Kidney (tissue), 14 donors: ENCODE results near the gene CALR3. TPM values are rescaled to one million over a fixed set of nuclear protein-coding genes. Genes with fewer than 3 reads are reported as not detected.
"Not testable (repeated sequence)": the region's sequence is repeated elsewhere in the genome, so short reads cannot be mapped to it uniquely, and the experiment has no call there.

Experiments used
- DNase-seq, 5 donors: peaks; one replicate each; pipeline ENCODE4 v3.0.0-alpha.2; 2013 to 2020
- FAIRE-seq: peaks from 2 replicates; lab custom pipeline; 2012; peaks lifted over from hg19 to GRCh38; lab: Jason Lieb, UNC
- H3K27ac ChIP-seq, 2 donors: one replicate each; pipeline ENCODE4 v1.7.0; 2013; ENCODE audit warnings: low read depth in 2 of 2, low read length in 2 of 2, inconsistent platforms in 1 of 2
- H3K27me3 ChIP-seq: one replicate; pipeline ENCODE4 v1.7.1; 2013; ENCODE audit warnings: low read length, inconsistent platforms; ENCODE audit not compliant: control insufficient read depth, insufficient read depth
- H3K36me3 ChIP-seq, 3 donors: one replicate each; pipeline versions ENCODE4 v1.7.0 to v1.7.1; 2013; ENCODE audit warnings: low read length in 3 of 3, control low read depth in 1 of 3, inconsistent platforms in 1 of 3; ENCODE audit not compliant: insufficient read depth in 3 of 3, control insufficient read depth in 2 of 3
- H3K4me1 ChIP-seq, 3 donors: one replicate each; pipeline versions ENCODE4 v1.7.0 to v1.7.1; 2013; ENCODE audit warnings: low read length in 3 of 3, inconsistent platforms in 1 of 3, low read depth in 1 of 3; ENCODE audit not compliant: control insufficient read depth in 2 of 3, insufficient read depth in 2 of 3
- H3K4me3 ChIP-seq, 3 donors: one replicate each; pipeline versions ENCODE4 v1.7.0 to v1.8.1; 2013; ENCODE audit warnings: low read length in 3 of 3, control low read depth in 1 of 3, inconsistent platforms in 1 of 3
- H3K9ac ChIP-seq, 3 donors: one replicate each; pipeline versions ENCODE4 v1.7.0 to v1.7.1; 2013; ENCODE audit warnings: low read length in 3 of 3, control low read depth in 1 of 3, inconsistent platforms in 1 of 3
- H3K9me3 ChIP-seq, 3 donors: one replicate each; pipeline versions ENCODE4 v1.7.0 to v1.7.1; 2013; ENCODE audit warnings: low read length in 3 of 3, control low read depth in 1 of 3, inconsistent platforms in 1 of 3; ENCODE audit not compliant: control insufficient read depth in 2 of 3, insufficient read depth in 1 of 3
- intact Hi-C: fragments of 100-400 bp; cut with DNase I; formaldehyde crosslinking; loops from one replicate; pipeline ENCODE4 v1.11.1; 2022
- polyA plus RNA-seq: library from polyadenylated mRNA; stranded (reverse); fragments of 350-450 nt; fragmentation: Illumina TruSeq; extraction: RNeasy Lipid Tissue Mini Kit (QIAGEN cat#74804); gene quantifications from one replicate; pipeline ENCODE4 v1.2.3, GENCODE V29; 2014; ENCODE audit warnings: low read depth, low replicate concordance; ENCODE audit not compliant: insufficient read depth
- total RNA-seq: library from RNA; stranded (reverse); fragmentation: NEBNext Ultra II Directional; extraction: Animal tissue kit (Norgen Biotek cat#: 25700); gene quantifications from one replicate; pipeline ENCODE4 v1.2.1, GENCODE V29; 2021
- TF ChIP-seq, protein P1 (sequence below): IDR thresholded peaks from 3 replicates; pipeline ENCODE4 v1.5.1; 2012; ENCODE audit warnings: mild to moderate bottlenecking, moderate library complexity, borderline replicate concordance; ENCODE audit not compliant: insufficient read depth; ENCODE audit errors: extremely low read depth
- donor health status: control.
- donor health status: control.
- donor health status: control.
- donor health status: control.
- donor health status: control.
- donor health status: DM: yes; HTN: yes; CAD: no.
- donor health status: Normal renal cell carcinoma (clear cell type).

CALR3 gene
- total and polyA plus RNA-seq, 2 donors from 2014 or later: not detected

GRCh38 chr19:16516923-16517610, 21.1 kb upstream of the CALR3 start:
- DNase-seq (no peak), FAIRE-seq (no peak)
- no peak overlapping the region for H3K27ac ChIP-seq
- H3K4me3 ChIP-seq: no peak overlapping the region
- no peaks in the 10 kb centered on the region for H3K27me3 ChIP-seq
- H3K9me3 ChIP-seq: no peaks in the 10 kb centered on the region
- H3K9ac ChIP-seq: no peak overlapping the region
- TF ChIP-seq, protein P1, sequence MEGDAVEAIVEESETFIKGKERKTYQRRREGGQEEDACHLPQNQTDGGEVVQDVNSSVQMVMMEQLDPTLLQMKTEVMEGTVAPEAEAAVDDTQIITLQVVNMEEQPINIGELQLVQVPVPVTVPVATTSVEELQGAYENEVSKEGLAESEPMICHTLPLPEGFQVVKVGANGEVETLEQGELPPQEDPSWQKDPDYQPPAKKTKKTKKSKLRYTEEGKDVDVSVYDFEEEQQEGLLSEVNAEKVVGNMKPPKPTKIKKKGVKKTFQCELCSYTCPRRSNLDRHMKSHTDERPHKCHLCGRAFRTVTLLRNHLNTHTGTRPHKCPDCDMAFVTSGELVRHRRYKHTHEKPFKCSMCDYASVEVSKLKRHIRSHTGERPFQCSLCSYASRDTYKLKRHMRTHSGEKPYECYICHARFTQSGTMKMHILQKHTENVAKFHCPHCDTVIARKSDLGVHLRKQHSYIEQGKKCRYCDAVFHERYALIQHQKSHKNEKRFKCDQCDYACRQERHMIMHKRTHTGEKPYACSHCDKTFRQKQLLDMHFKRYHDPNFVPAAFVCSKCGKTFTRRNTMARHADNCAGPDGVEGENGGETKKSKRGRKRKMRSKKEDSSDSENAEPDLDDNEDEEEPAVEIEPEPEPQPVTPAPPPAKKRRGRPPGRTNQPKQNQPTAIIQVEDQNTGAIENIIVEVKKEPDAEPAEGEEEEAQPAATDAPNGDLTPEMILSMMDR: no peak
- H3K36me3 ChIP-seq: peaks cover 3 to 52% (median 19%) of the 10 kb centered on the region in 3 donors
- intact Hi-C loops: no loop called here
- no peaks in the 10 kb centered on the region for H3K4me1 ChIP-seq

GRCh38 chr19:16516381-16516780, 20.4 kb upstream of the CALR3 start:
- no peaks in the 10 kb centered on the region for H3K4me1 ChIP-seq
- H3K9me3 ChIP-seq: no peaks in the 10 kb centered on the region
- FAIRE-seq (no peak), DNase-seq (no peak)
- H3K27me3 ChIP-seq: no peaks in the 10 kb centered on the region
- TF ChIP-seq, protein P1: no peak
- no peak overlapping the region for H3K4me3 ChIP-seq
- H3K36me3 ChIP-seq: peaks cover 3 to 48% (median 19%) of the 10 kb centered on the region in 3 donors
- H3K9ac ChIP-seq: no peak overlapping the region
- intact Hi-C loops: no loop called here
- no peak overlapping the region for H3K27ac ChIP-seq

GRCh38 chr19:16514383-16515019, 18.5 kb upstream of the CALR3 start:
- no peak for FAIRE-seq
- Histone ChIP-seq H3K9ac (no peak overlapping the region), H3K4me3 (no peak overlapping the region), H3K36me3 (peaks cover 3 to 37% (median 14%) of the 10 kb centered on the region in 3 donors), H3K27me3 (no peaks in the 10 kb centered on the region), H3K9me3 (no peaks in the 10 kb centered on the region), H3K27ac (no peak overlapping the region), H3K4me1 (no peaks in the 10 kb centered on the region)
- intact Hi-C loops: no loop called here
- TF ChIP-seq, protein P1: no peak
- no peak for DNase-seq

- H3K9ac ChIP-seq, DNase-seq, H3K4me1 ChIP-seq, H3K9me3 ChIP-seq, H3K4me3 ChIP-seq, intact Hi-C loops, H3K27me3 ChIP-seq, FAIRE-seq, H3K27ac ChIP-seq: not testable (repeated sequence)
- peaks cover 3 to 34% (median 15%) of the 10 kb centered on the region in 3 donors for H3K36me3 ChIP-seq
These were observed 16.6 kb upstream of the CALR3 start for GRCh38 chr19:16512611-16513010.
